IMR-90 (cell line): Measurements from ENCODE around the gene PAM.

Experiments
- CHD1 ChIP-seq: IDR thresholded peaks from 2 replicates; pipeline ENCODE4 v1.6.1; 2012; ENCODE audit warnings: low read depth, low read length, improper control_type of control experiment
- MAFK ChIP-seq: IDR thresholded peaks from 2 replicates; pipeline ENCODE4 v1.6.1; 2012; ENCODE audit warnings: low read depth, low read length, improper control_type of control experiment
- MXI1 ChIP-seq: IDR thresholded peaks from 2 replicates; pipeline ENCODE4 v1.6.1; 2012; ENCODE audit warnings: low read depth, mild to moderate bottlenecking, low read length, moderate library complexity, borderline replicate concordance
- NFE2L2 ChIP-seq: fragments of 150-350 bp; IDR thresholded peaks from 2 replicates; pipeline ENCODE4 v1.6.1; 2016; ENCODE audit warnings: low read depth, mild to moderate bottlenecking, low read length
- POLR2A ChIP-seq: IDR thresholded peaks from 2 replicates; pipeline ENCODE4 v1.6.1; 2012; ENCODE audit warnings: mild to moderate bottlenecking, low read depth, low read length
- RAD21 ChIP-seq: IDR thresholded peaks from 2 replicates; pipeline ENCODE4 v1.6.1; 2012; ENCODE audit warnings: low read length, improper control_type of control experiment
- RCOR1 ChIP-seq: IDR thresholded peaks from 2 replicates; pipeline ENCODE4 v1.6.1; 2012; ENCODE audit warnings: mild to moderate bottlenecking, low read length, improper control_type of control experiment; ENCODE audit not compliant: insufficient replicate concordance
- RFX5 ChIP-seq: IDR thresholded peaks from 2 replicates; pipeline ENCODE4 v1.8.0; 2012; ENCODE audit warnings: low read depth, mild to moderate bottlenecking, low read length, moderate library complexity
- SMC3 ChIP-seq: fragments of 150-350 bp; IDR thresholded peaks from 2 replicates; pipeline ENCODE4 v1.6.1; 2016; ENCODE audit warnings: low read depth, mild to moderate bottlenecking, antibody characterized with exemption, low read length, moderate library complexity
- TF ChIP-seq, protein P1 (sequence below): conservative IDR thresholded peaks from 2 replicates; pipeline ENCODE4 v1.5.1; 2012; ENCODE audit warnings: mild to moderate bottlenecking, low read depth, low read length, improper control_type of control experiment
- TF ChIP-seq, protein P2 (sequence below): fragments of 150-350 bp; IDR thresholded peaks from 2 replicates; pipeline ENCODE4 v1.6.1; 2017; ENCODE audit warnings: mild to moderate bottlenecking, antibody characterized with exemption, low read length, low read depth

DNA sequence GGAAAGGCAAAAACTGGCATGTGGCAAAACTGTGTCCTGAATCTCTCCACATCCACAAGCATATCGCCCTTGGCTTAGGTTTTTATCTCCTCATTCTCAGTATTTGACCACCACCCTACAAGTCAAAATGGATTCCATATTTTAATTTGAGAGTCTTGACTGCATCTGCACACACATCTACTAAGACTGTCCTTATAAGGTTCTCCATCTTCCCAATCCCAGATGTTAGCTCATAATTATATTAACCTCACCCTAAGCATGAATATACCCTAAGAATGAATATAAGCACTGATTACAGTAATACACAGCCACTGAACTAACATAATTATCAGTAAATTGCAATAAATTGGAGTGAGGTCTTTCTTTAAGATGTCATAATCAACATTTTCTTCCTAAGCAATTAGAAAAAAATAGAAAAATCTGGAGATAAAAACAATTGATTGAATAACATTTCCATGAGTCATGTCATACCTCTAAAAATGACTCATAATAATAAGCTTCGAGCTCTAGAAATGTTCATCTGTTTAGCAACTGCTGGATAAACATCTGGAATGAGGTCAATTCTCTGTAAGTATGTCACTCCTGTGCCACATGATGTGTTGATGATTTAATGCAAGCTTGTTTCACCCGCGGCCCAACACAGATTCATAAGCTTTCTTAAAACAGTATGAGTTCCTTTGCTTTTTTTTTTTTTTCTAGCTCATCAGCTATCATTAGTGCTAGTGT lies 39.9 kb upstream of the PAM start:
- TF ChIP-seq RAD21 (no peak), POLR2A (no peak), MAFK (no peak), MXI1 (no peak), RCOR1 (no peak), CHD1 (no peak), NFE2L2 (no peak), SMC3 (no peak), RFX5 (no peak)
- TF ChIP-seq, protein P1, sequence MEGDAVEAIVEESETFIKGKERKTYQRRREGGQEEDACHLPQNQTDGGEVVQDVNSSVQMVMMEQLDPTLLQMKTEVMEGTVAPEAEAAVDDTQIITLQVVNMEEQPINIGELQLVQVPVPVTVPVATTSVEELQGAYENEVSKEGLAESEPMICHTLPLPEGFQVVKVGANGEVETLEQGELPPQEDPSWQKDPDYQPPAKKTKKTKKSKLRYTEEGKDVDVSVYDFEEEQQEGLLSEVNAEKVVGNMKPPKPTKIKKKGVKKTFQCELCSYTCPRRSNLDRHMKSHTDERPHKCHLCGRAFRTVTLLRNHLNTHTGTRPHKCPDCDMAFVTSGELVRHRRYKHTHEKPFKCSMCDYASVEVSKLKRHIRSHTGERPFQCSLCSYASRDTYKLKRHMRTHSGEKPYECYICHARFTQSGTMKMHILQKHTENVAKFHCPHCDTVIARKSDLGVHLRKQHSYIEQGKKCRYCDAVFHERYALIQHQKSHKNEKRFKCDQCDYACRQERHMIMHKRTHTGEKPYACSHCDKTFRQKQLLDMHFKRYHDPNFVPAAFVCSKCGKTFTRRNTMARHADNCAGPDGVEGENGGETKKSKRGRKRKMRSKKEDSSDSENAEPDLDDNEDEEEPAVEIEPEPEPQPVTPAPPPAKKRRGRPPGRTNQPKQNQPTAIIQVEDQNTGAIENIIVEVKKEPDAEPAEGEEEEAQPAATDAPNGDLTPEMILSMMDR, result no peak
- TF ChIP-seq, protein P2, sequence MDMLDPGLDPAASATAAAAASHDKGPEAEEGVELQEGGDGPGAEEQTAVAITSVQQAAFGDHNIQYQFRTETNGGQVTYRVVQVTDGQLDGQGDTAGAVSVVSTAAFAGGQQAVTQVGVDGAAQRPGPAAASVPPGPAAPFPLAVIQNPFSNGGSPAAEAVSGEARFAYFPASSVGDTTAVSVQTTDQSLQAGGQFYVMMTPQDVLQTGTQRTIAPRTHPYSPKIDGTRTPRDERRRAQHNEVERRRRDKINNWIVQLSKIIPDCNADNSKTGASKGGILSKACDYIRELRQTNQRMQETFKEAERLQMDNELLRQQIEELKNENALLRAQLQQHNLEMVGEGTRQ, result no peak; the same call in 1 of the 2 replicates
